ENCODE results near the gene DIPK1B. TPM values are rescaled to one million over a fixed set of nuclear protein-coding genes. Genes with fewer than 3 reads are reported as not detected.

The DIPK1B gene
- total RNA-seq, 1 experiment from 2014 or later = 4.0 TPM

DNA sequence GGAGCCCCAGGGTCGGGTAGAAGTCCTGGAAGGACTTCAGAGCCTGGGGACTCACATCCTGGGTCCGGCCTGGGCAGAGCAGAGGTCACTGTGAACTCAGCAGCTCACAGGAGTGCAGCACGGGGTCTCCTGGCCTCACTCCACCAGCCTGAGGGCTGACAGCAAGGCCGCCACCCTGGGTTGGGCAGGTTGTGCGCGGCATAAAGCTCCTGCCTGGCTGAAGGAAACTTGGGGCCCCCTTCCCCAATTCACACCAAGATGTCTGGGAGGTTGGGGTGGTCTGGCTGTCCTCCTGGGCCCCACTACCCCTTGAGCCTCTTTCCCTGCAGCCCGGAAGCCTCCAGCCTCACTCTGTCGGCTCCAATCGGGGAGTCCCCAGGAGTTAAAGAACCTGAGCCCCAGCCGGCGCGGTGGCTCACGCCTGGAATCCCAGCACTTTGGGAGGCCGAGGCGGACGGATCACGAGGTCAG is 49.9 kb downstream of the DIPK1B start:
- CTCF ChIA-PET = no interaction called here
- Mint-ChIP-seq H3K9me3 (ENCODE audit: low read depth, unreplicated experiment) (no peaks in the 10 kb centered on the region), H3K4me1 (ENCODE audit: low read depth, unreplicated experiment) (peaks cover 8% of the 10 kb centered on the region), H3K27ac (ENCODE audit: unreplicated experiment) (no peak overlapping the region), H3K36me3 (ENCODE audit: insufficient read depth, unreplicated experiment) (no peaks in the 10 kb centered on the region), H3K4me3 (ENCODE audit: low read depth, unreplicated experiment) (no peak overlapping the region), H3K27me3 (ENCODE audit: unreplicated experiment) (peaks cover 23% of the 10 kb centered on the region)
- intact Hi-C loops (cut with micrococcal nuclease; ENCODE audit: unreplicated experiment) = no loop called here
- no TSS peak for BruUV-seq (replicated peaks)
- no peak for DNase-seq
- TF ChIP-seq, protein P1, sequence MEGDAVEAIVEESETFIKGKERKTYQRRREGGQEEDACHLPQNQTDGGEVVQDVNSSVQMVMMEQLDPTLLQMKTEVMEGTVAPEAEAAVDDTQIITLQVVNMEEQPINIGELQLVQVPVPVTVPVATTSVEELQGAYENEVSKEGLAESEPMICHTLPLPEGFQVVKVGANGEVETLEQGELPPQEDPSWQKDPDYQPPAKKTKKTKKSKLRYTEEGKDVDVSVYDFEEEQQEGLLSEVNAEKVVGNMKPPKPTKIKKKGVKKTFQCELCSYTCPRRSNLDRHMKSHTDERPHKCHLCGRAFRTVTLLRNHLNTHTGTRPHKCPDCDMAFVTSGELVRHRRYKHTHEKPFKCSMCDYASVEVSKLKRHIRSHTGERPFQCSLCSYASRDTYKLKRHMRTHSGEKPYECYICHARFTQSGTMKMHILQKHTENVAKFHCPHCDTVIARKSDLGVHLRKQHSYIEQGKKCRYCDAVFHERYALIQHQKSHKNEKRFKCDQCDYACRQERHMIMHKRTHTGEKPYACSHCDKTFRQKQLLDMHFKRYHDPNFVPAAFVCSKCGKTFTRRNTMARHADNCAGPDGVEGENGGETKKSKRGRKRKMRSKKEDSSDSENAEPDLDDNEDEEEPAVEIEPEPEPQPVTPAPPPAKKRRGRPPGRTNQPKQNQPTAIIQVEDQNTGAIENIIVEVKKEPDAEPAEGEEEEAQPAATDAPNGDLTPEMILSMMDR (IDR thresholded peaks at IDR 0.05; ENCODE audit: unreplicated experiment) = no peak

DNA sequence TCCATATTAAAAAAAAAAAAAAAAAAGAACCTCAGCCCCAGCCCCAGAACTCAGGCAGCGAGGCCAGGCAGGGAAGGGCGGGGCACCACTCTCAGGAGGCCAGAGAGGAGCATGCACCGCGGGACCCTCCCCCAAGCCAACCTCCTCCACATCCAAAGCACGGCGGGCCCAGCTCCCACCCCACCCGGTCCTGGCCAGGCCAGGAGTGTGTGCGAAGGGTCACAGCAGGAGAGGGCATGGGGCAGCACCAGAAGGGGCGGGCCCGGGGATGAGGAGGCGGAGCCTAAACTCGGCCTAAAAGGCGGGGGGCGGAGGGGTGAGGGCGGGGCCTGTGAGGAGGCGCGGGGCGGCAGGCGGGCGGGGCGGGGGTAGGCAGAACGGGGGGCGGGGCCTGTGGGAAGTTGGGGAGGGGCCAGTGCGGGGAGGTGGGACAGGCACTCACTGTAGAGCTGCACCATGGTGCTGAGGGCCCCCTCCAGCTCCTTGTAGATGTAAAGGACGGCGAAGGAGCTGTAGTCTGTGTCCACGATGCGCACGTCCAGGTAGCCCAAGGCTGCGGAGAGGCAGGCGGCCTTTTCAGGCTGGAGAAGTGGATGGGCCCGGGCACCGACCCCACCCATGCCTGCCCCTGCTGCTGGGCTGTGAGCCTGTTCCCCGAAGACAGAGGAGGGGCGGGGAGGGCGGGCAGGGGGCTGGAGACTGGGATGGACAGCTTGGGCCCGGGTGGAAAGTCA is 50.7 kb downstream of the DIPK1B start:
- no peaks in the 10 kb centered on the region for H3K9me3 Mint-ChIP-seq (ENCODE audit: low read depth, unreplicated experiment)
- no peak for DNase-seq
- intact Hi-C loops (cut with micrococcal nuclease; ENCODE audit: unreplicated experiment) = no loop called here
- no peak overlapping the region for H3K27ac Mint-ChIP-seq (ENCODE audit: unreplicated experiment)
- no TSS peak for BruUV-seq (replicated peaks)
- peaks cover 23% of the 10 kb centered on the region for H3K27me3 Mint-ChIP-seq (ENCODE audit: unreplicated experiment)
- TF ChIP-seq, protein P1 (IDR thresholded peaks at IDR 0.05; ENCODE audit: unreplicated experiment) = no peak
- CTCF ChIA-PET = no interaction called here
- H3K36me3 Mint-ChIP-seq (ENCODE audit: insufficient read depth, unreplicated experiment) = no peaks in the 10 kb centered on the region
- H3K4me1 Mint-ChIP-seq (ENCODE audit: low read depth, unreplicated experiment) = peaks cover 10% of the 10 kb centered on the region
- H3K4me3 Mint-ChIP-seq (ENCODE audit: low read depth, unreplicated experiment) = no peak overlapping the region

DNA sequence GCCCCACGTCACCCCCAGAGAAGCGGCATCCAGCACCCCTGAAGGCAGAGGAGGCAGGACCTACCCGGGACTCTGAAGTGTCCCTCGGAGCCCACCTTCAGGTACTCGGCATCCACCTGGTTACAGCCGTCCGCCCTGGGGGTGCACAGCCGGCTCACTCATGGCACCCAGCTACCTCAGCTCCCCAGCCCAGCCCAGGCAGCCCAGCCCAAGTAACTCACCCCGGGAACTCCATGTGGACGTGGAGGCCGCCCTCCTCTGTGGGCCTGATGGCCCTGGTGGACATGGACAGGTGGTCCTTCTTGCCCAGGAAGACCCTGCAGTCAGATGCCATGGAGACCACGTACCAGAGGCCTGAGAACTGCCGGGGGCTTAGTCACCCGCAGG is 51.3 kb downstream of the DIPK1B start:
- no peaks in the 10 kb centered on the region for H3K9me3 Mint-ChIP-seq (ENCODE audit: low read depth, unreplicated experiment)
- TF ChIP-seq, protein P1 (IDR thresholded peaks at IDR 0.05; ENCODE audit: unreplicated experiment) = no peak
- no peak overlapping the region for H3K4me3 Mint-ChIP-seq (ENCODE audit: low read depth, unreplicated experiment)
- no peaks in the 10 kb centered on the region for H3K36me3 Mint-ChIP-seq (ENCODE audit: insufficient read depth, unreplicated experiment)
- no peak for DNase-seq
- no TSS peak for BruUV-seq (replicated peaks)
- no peak overlapping the region for H3K27ac Mint-ChIP-seq (ENCODE audit: unreplicated experiment)
- CTCF ChIA-PET = no interaction called here
- H3K27me3 Mint-ChIP-seq (ENCODE audit: unreplicated experiment) = peaks cover 23% of the 10 kb centered on the region
- intact Hi-C loops (cut with micrococcal nuclease; ENCODE audit: unreplicated experiment) = no loop called here
- H3K4me1 Mint-ChIP-seq (ENCODE audit: low read depth, unreplicated experiment) = peaks cover 10% of the 10 kb centered on the region

DNA sequence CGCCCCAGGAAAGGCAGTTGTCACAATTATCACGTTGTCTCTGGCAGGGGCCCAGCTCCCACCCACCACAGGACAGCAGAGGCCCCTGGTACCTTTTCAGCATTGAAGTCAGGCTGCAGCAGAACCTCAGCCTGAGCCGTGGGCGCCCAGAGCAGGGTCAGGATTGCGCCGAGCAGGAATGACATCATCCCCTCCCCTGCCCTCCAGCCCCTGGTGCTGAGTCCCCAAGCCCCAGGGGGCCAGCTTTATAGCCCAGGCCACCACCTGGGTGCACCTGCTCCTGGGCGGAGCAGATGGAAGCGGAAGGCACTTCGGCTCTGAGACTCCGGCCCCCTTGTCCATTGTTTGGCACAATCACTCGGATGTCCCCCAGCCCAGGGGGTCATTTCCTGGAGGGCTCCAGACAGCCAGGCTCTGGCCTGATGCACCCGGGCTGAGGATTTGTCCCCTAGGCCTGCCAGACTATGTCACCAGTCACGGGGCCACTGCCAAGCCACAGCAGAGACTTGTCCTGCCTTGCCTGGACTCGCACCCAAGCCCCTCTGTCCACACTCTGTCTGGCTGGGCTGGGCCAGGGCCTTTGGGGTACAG is 52.0 kb downstream of the DIPK1B start, which contains the start of gene LCN15:
Gene LCN15 (minus strand): TSS at position 218 of the 591 bp plus-strand sequence. CDS start 30 bp downstream, at position 188.
- H3K9me3 Mint-ChIP-seq (ENCODE audit: low read depth, unreplicated experiment) = no peaks in the 10 kb centered on the region
- TF ChIP-seq, protein P1 (IDR thresholded peaks at IDR 0.05; ENCODE audit: unreplicated experiment) = no peak
- DNase-seq = no peak
- H3K27ac Mint-ChIP-seq (ENCODE audit: unreplicated experiment) = no peak within 1 kb of the TSS
- intact Hi-C loops (cut with micrococcal nuclease; ENCODE audit: unreplicated experiment) = no loop called here
- no TSS peak for BruUV-seq (replicated peaks)
- peaks cover 23% of the 10 kb centered on the region for H3K27me3 Mint-ChIP-seq (ENCODE audit: unreplicated experiment)
- CTCF ChIA-PET = no interaction called here
- H3K4me3 Mint-ChIP-seq (ENCODE audit: low read depth, unreplicated experiment) = no peak within 1 kb of the TSS
- H3K4me1 Mint-ChIP-seq (ENCODE audit: low read depth, unreplicated experiment) = peaks cover 10% of the 10 kb centered on the region
- H3K36me3 Mint-ChIP-seq (ENCODE audit: insufficient read depth, unreplicated experiment) = no peaks in the 10 kb centered on the region
